ENCODE results near the gene SAMD15.
"Not testable (repeated sequence)": the region's sequence is repeated elsewhere in the genome, so short reads cannot be mapped to it uniquely, and the experiment has no call there.

Gene SAMD15

GRCh38 chr14:77406086-77406485 lies 28.9 kb downstream of the SAMD15 start:
- Histone ChIP-seq H3K4me3 (no peak overlapping the region), H3K27ac (no peak overlapping the region)
- TF ChIP-seq CTCF (IDR thresholded peaks at IDR 0.05) = no peak

GRCh38 chr14:77406718-77407117 lies 29.5 kb downstream of the SAMD15 start:
- no peak for DNase-seq (ENCODE audit: low spot score)
- no peak for TF ChIP-seq CTCF (IDR thresholded peaks at IDR 0.05)
- Histone ChIP-seq H3K27ac (no peak overlapping the region), H3K4me3 (no peak overlapping the region)

More at GRCh38 chr14:77406086-77406485, 28.9 kb downstream of the SAMD15 start:
- no peak for DNase-seq (ENCODE audit: low spot score)

GRCh38 chr14:77407158-77407557 lies 30.0 kb downstream of the SAMD15 start:
- no peak overlapping the region for H3K27ac ChIP-seq
- no peak for DNase-seq (ENCODE audit: low spot score)
- H3K4me3 ChIP-seq = no peak overlapping the region
- TF ChIP-seq CTCF (IDR thresholded peaks at IDR 0.05) = no peak

- no peak for DNase-seq (ENCODE audit: low spot score)
- H3K4me3 ChIP-seq = no peak overlapping the region
- TF ChIP-seq CTCF (IDR thresholded peaks at IDR 0.05) = no peak
- H3K27ac ChIP-seq = no peak overlapping the region
These were observed 32.0 kb downstream of the SAMD15 start for GRCh38 chr14:77409131-77409533.

- not testable (repeated sequence) for H3K4me3 ChIP-seq; DNase-seq (ENCODE audit: low spot score)
These were observed 38.3 kb downstream of the SAMD15 start for GRCh38 chr14:77415403-77416030.

GRCh38 chr14:77416098-77416497 lies 38.9 kb downstream of the SAMD15 start:
- H3K4me3 ChIP-seq; H3K27ac ChIP-seq; DNase-seq (ENCODE audit: low spot score): not testable (repeated sequence)

More at GRCh38 chr14:77415403-77416030, 38.3 kb downstream of the SAMD15 start:
- not testable (repeated sequence) for H3K27ac ChIP-seq

- Histone ChIP-seq H3K4me3 (no peak overlapping the region), H3K27ac (no peak overlapping the region)
- DNase-seq (ENCODE audit: low spot score) = no peak
- TF ChIP-seq CTCF (IDR thresholded peaks at IDR 0.05) = no peak
These were observed 39.7 kb downstream of the SAMD15 start for GRCh38 chr14:77416836-77417235.

- Histone ChIP-seq H3K4me3 (no peak overlapping the region), H3K27ac (no peak overlapping the region)
- no peak for DNase-seq (ENCODE audit: low spot score)
- TF ChIP-seq CTCF (IDR thresholded peaks at IDR 0.05) = no peak
These were observed 44.0 kb downstream of the SAMD15 start for GRCh38 chr14:77421201-77421600.

Data from coronary artery (tissue), 2 donors.